Astrocyte (in vitro differentiated cells and primary cell): ENCODE data around the gene GNG14. TPM values are rescaled to one million over a fixed set of nuclear protein-coding genes. Genes with fewer than 3 reads are reported as not detected.
A peak's percentile ranks its signal among the peaks of the same experiment; 100 is the strongest.

Experiments used
- DNase-seq: peaks from one replicate; pipeline ENCODE4 v3.0.0-alpha.2; 2010; ENCODE audit warnings: low read depth
- FAIRE-seq: peaks from 2 replicates; lab custom pipeline; 2011; peaks lifted over from hg19 to GRCh38; lab: Jason Lieb, UNC
- H2AFZ ChIP-seq: 2 replicates; pipeline ENCODE4 v1.6.0; 2012; ENCODE audit warnings: low read depth, low read length, inconsistent platforms
- H3K27ac ChIP-seq: 2 replicates; pipeline ENCODE4 v1.5.1; 2011; ENCODE audit warnings: low read depth, low read length, inconsistent platforms
- H3K27me3 ChIP-seq: 2 replicates; pipeline ENCODE4 v1.6.0; 2011; ENCODE audit warnings: low read length, inconsistent platforms; ENCODE audit not compliant: insufficient read depth
- H3K36me3 ChIP-seq: 2 replicates; pipeline ENCODE4 v1.5.1; 2011; ENCODE audit warnings: low read length, inconsistent platforms; ENCODE audit not compliant: insufficient read depth
- H3K4me1 ChIP-seq: 2 replicates; pipeline ENCODE4 v1.5.1; 2011; ENCODE audit warnings: low read length, inconsistent platforms; ENCODE audit not compliant: insufficient read depth
- H3K4me2 ChIP-seq: 2 replicates; pipeline ENCODE4 v1.6.0; 2012; ENCODE audit warnings: low read length, inconsistent platforms
- H3K4me3 ChIP-seq: 2 replicates; pipeline ENCODE4 v1.5.1; 2011; ENCODE audit warnings: low read depth, mild to moderate bottlenecking, low read length, inconsistent platforms; ENCODE audit not compliant: insufficient read depth
- H3K79me2 ChIP-seq: 2 replicates; pipeline ENCODE4 v1.6.0; 2012; ENCODE audit warnings: mild to moderate bottlenecking, low read length, inconsistent platforms; ENCODE audit not compliant: insufficient read depth
- H3K9ac ChIP-seq: 2 replicates; pipeline ENCODE4 v1.6.0; 2012; ENCODE audit warnings: mild to moderate bottlenecking, low read length, inconsistent platforms
- H3K9me3 ChIP-seq: 2 replicates; pipeline ENCODE4 v1.5.1; 2012; ENCODE audit warnings: low read depth, mild to moderate bottlenecking, low read length, inconsistent platforms; ENCODE audit not compliant: insufficient read depth
- H4K20me1 ChIP-seq: 2 replicates; pipeline ENCODE4 v1.6.0; 2012; ENCODE audit warnings: low read length, inconsistent platforms; ENCODE audit not compliant: insufficient read depth
- H3K27ac Mint-ChIP-seq: one replicate; pipeline ENCODE4 v1.8.0; 2021; ENCODE audit warnings: mild to moderate bottlenecking, mixed read lengths; ENCODE audit not compliant: unreplicated experiment
- H3K27me3 Mint-ChIP-seq: one replicate; pipeline ENCODE4 v1.8.0; 2021; ENCODE audit warnings: low read depth, mixed read lengths; ENCODE audit not compliant: unreplicated experiment
- H3K36me3 Mint-ChIP-seq: one replicate; pipeline ENCODE4 v1.8.0; 2021; ENCODE audit warnings: low read depth, mixed read lengths; ENCODE audit not compliant: unreplicated experiment
- H3K4me1 Mint-ChIP-seq: one replicate; pipeline ENCODE4 v1.8.0; 2021; ENCODE audit warnings: low read depth, mixed read lengths; ENCODE audit not compliant: unreplicated experiment
- H3K4me3 Mint-ChIP-seq: one replicate; pipeline ENCODE4 v1.8.0; 2021; ENCODE audit warnings: mild to moderate bottlenecking, moderate library complexity, mixed read lengths; ENCODE audit not compliant: unreplicated experiment
- H3K9me3 Mint-ChIP-seq: one replicate; pipeline ENCODE4 v1.8.0; 2021; ENCODE audit warnings: mild to moderate bottlenecking, mixed read lengths; ENCODE audit not compliant: unreplicated experiment
- CTCF ChIP-seq: IDR thresholded peaks from 2 replicates; pipeline ENCODE4 v1.5.1; 2011; ENCODE audit warnings: low read depth, mild to moderate bottlenecking, inconsistent platforms, low read length, moderate library complexity; ENCODE audit not compliant: insufficient read depth
- EZH2 ChIP-seq: IDR thresholded peaks from 2 replicates; pipeline ENCODE4 v1.6.1; 2012; ENCODE audit warnings: mild to moderate bottlenecking, low read length, inconsistent platforms; ENCODE audit not compliant: insufficient read depth
- total RNA-seq: library from RNA; stranded (reverse); gene quantifications from 2 replicates; pipeline ENCODE4 v1.2.1, GENCODE V29; 2021

The GNG14 gene
- total RNA-seq, 1 donor from 2014 or later = not detected

- peaks cover 24% of the 10 kb centered on the region for H4K20me1 ChIP-seq
- Mint-ChIP-seq H3K4me1 (no peaks in the 10 kb centered on the region), H3K27me3 (no peaks in the 10 kb centered on the region), H3K36me3 (peaks cover 8% of the 10 kb centered on the region), H3K27ac (no peak overlapping the region), H3K9me3 (no peaks in the 10 kb centered on the region), H3K4me3 (peak overlapping the region; percentile 93)
- FAIRE-seq (no peak), DNase-seq (no peak)
- H2AFZ ChIP-seq = no peak overlapping the region
- no peaks in the 10 kb centered on the region for H3K27me3 ChIP-seq
- no peak overlapping the region for H3K4me3 ChIP-seq
- no peak for TF ChIP-seq CTCF
- peaks cover 15% of the 10 kb centered on the region for H3K36me3 ChIP-seq
- H3K4me1 ChIP-seq = no peaks in the 10 kb centered on the region
- no peaks in the 10 kb centered on the region for H3K9me3 ChIP-seq
- H3K4me2 ChIP-seq = no peak overlapping the region
- no peak overlapping the region for H3K27ac ChIP-seq
- H3K9ac ChIP-seq = no peak overlapping the region
- peaks cover 26% of the 10 kb centered on the region for H3K79me2 ChIP-seq
Observed at GRCh38 chr19:12680034-12680433, 7.8 kb upstream of the GNG14 start.

- no peak for FAIRE-seq
Observed at GRCh38 chr19:12681074-12681987, 6.5 kb upstream of the GNG14 start, which contains the start of gene DHPS. Gene DHPS (minus strand): TSS chr19:12681880. CDS start chr19:12681766, 114 bp downstream.

More at GRCh38 chr19:12681074-12681987, 6.5 kb upstream of the GNG14 start, which contains the start of gene DHPS:
- Histone ChIP-seq H3K4me1 (no peaks in the 10 kb centered on the region), H3K27me3 (no peaks in the 10 kb centered on the region), H3K4me2 (peak within 1 kb of the TSS; percentile 93), H3K27ac (peak within 1 kb of the TSS; percentile 95), H3K4me3 (peak within 1 kb of the TSS; percentile 84), H3K36me3 (peaks cover 6% of the 10 kb centered on the region), H2AFZ (peak within 1 kb of the TSS; percentile 90), H3K9ac (peak within 1 kb of the TSS; percentile 97), H3K9me3 (no peaks in the 10 kb centered on the region), H3K79me2 (peaks cover 18% of the 10 kb centered on the region), H4K20me1 (peaks cover 15% of the 10 kb centered on the region)
- no peak for TF ChIP-seq CTCF
- no peak for TF ChIP-seq EZH2
- H3K4me1 Mint-ChIP-seq = no peaks in the 10 kb centered on the region
- peak within 1 kb of the TSS; percentile 76 for H3K27ac Mint-ChIP-seq
- H3K27me3 Mint-ChIP-seq = no peaks in the 10 kb centered on the region
- peak; percentile 96 for DNase-seq
- no peaks in the 10 kb centered on the region for H3K9me3 Mint-ChIP-seq
- peaks cover 7% of the 10 kb centered on the region for H3K36me3 Mint-ChIP-seq
- peak within 1 kb of the TSS; percentile 93 for H3K4me3 Mint-ChIP-seq
